Measurements from ENCODE around the gene PGBD1.

DNA sequence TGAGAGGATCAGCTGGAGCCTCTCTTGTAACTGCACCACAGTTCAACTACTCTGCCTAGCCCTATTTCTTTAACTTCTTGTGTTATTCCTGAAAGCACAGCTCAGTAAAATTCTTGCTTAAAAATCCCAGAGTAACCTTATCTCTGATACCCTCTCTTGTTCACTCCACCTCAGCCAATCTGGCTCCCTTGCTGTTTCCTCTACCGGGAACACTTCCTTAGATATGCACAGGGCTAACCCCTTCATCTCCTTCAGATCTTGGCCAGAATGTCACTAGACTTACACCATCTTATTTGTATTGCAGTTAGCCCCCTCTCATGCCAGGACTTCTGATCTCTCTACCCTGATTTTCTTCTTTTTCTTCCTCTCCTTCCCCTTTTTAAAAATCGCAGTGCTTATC lies 65.7 kb downstream of the PGBD1 start:
- TF ChIP-seq RAD21 (IDR thresholded peaks at IDR 0.05; ENCODE audit: low read depth) (no peak), CEBPB (IDR thresholded peaks at IDR 0.05) (no peak), TAF1 (IDR thresholded peaks at IDR 0.05; ENCODE audit: low read depth) (no peak), CREB1 (IDR thresholded peaks at IDR 0.05; ENCODE audit: low read depth) (no peak), YY1 (IDR thresholded peaks at IDR 0.05; ENCODE audit: low read depth) (no peak), EGR1 (IDR thresholded peaks at IDR 0.05) (no peak)
- TF ChIP-seq, protein P1, sequence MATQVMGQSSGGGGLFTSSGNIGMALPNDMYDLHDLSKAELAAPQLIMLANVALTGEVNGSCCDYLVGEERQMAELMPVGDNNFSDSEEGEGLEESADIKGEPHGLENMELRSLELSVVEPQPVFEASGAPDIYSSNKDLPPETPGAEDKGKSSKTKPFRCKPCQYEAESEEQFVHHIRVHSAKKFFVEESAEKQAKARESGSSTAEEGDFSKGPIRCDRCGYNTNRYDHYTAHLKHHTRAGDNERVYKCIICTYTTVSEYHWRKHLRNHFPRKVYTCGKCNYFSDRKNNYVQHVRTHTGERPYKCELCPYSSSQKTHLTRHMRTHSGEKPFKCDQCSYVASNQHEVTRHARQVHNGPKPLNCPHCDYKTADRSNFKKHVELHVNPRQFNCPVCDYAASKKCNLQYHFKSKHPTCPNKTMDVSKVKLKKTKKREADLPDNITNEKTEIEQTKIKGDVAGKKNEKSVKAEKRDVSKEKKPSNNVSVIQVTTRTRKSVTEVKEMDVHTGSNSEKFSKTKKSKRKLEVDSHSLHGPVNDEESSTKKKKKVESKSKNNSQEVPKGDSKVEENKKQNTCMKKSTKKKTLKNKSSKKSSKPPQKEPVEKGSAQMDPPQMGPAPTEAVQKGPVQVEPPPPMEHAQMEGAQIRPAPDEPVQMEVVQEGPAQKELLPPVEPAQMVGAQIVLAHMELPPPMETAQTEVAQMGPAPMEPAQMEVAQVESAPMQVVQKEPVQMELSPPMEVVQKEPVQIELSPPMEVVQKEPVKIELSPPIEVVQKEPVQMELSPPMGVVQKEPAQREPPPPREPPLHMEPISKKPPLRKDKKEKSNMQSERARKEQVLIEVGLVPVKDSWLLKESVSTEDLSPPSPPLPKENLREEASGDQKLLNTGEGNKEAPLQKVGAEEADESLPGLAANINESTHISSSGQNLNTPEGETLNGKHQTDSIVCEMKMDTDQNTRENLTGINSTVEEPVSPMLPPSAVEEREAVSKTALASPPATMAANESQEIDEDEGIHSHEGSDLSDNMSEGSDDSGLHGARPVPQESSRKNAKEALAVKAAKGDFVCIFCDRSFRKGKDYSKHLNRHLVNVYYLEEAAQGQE (IDR thresholded peaks at IDR 0.05; ENCODE audit: low read depth) = no peak

Data from Ishikawa (cell line).